NCI-H2171 (cell line): Measurements from ENCODE around the gene FNIP2.
"Not testable (repeated sequence)": the region's sequence is repeated elsewhere in the genome, so short reads cannot be mapped to it uniquely, and the experiment has no call there.

Experiments
- DNase-seq: peaks from one replicate; lab custom pipeline; 2025; lab: John Stamatoyannopoulos, UW

Gene FNIP2

DNA sequence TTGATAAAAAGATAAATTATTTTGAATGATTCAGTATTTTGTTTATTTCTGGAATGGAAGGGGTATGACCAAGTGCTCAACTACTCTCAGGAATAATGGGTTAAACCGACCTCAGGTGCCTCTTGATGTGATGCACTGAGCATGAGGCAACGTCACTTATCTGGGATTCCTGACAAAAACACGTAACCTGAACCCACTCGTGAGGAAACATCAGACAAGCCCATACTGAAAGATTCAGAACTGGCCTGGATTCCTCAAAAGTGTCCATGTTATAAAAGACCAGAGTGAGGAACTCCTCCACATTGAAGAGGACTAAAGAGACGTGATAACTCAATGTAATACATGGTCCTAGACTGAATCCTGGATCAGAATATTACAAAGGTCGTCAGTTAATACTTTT is 144.0 kb downstream of the FNIP2 start:
- DNase-seq, result no peak

DNA sequence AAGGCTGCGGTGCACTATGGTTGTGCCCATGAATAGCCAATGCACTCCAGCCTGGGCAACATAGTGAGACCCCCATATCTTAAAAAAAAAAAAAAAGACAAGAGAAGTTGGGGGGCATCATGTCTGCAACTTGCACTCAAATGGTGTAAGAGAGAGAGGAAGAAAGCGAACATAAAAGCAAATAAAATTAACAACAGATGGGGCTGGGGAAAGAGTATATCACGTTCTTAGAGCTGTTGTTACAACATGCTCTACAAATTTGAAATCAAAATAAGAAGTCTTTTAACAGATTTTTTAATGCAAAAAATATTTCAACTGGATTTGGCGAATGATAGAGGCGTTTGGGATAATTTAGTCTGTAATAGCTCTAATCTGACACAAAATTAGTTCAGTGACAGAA is 144.9 kb downstream of the FNIP2 start:
- DNase-seq, result no peak

DNA sequence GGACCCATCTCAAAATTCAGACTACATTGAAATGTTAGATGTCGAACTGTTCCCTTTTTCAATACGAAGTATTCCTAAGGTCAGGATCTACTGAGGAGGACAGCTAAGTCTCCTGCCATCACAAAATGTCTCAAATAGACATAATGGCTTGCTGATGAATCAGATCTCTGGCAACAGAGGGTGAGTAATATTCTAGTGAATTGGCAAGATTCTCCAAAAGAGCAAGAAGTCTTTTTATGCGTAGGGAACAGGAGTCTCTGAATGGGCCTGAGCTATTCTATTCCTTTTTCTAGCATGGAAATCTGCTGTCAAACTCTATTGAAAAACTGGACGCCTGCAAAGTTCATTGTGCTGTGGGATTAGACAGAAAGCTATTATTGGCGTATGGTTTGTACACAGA is 145.4 kb downstream of the FNIP2 start:
- no peak for DNase-seq

DNA sequence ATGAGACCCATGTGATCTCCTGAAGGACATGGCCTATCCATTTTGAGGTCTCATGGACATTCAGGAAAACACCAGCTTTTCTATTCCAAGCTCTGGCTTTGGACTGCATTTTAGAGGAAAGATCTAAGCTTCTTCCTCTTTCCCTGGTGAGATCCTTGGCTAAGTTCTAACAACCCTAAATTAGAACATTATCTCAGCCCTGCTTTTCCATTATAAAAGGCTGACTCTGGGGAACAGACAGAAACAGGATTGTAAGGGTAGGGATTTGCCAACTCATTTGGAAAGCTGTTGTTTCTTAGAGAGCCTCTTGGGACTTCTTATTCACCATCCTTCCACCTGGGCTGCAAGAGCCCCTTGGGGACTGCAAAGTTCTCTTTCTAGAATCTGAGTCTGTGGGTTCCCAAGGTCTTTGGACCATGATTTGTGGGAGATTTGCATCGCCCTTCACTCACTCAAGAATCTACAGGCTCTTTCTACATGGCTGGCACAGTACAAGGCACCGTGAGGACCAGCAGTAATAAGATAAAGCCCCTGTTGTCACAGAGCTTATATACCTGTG is 146.9 kb downstream of the FNIP2 start:
- DNase-seq, result no peak

DNA sequence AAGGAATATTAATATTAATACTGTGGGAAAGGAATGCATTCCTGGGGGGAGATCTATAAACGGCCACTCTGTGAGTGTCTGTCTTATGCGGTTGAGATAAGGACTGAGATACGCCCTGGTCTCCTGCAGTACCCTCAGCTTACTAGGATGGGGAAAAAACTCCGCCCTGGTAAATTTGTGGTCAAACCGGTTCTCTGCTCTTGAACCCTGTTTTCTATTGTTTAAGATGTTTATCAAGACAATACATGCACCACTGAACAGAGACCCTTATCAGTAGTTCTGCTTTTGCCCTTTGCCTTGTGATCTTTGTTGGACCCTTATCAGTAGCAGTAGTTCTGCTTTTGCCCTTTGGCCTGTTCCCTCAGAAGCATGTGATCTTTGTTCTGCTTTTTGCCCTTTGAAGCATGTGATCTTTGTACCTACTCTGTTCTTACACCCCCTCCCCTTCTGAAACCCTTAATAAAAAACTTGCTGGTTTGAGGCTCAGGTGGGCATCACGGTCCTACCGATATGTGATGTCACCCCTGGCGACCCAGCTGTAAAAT is 151.7 kb downstream of the FNIP2 start:
- not testable (repeated sequence) for DNase-seq

DNA sequence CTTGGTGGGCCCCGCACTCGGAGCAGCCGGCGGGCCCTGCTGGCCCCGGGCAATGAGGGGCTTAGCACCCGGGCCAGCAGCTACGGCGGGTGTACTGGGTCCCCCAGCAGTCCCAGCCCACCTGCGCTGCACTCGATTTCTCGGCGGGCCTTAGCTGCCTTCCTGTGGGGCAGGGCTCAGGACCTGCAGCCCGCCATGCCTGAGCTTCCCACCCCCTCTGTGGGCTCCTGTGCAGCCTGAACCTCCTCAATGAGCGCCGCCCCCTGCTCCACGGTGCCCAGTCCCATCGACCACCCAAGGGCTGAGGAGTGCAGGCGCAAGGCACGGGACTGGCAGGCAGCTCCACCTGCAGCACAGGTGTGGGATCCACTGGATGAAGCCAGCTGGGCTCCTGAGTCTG is 158.9 kb downstream of the FNIP2 start:
- not testable (repeated sequence) for DNase-seq

DNA sequence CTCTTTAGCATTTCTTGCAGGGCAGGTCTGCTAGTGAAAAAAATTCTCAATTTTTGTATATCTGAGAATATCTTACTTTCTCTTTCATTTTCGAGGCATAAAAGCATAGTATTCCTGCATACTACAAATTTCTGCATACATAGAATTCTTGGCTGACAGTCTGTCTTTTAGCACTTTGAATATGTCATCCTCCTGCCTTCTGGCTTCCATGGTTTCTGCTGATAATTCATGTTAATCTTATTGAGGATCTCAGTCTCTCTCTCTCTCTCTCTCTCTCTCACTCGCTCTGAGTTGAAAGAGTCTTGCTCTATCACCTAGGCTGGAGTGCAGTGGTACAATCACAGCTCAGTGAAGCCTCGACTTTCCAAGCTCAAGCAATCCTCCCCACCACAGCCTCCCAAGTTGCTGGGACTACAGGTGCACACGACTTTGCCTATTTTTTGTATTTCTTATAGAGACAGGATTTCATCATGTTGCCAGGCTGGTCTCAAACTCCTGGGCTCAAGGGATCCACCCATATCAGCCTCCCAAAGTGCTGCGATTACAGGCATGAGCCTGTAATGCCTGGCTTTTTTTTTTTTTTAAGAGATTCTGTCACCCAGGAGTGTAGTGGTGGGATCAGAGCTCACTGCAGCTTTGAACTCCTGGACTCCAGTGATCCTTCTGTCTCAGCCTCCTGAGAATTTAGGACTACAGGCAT is 161.3 kb downstream of the FNIP2 start:
- no peak for DNase-seq

DNA sequence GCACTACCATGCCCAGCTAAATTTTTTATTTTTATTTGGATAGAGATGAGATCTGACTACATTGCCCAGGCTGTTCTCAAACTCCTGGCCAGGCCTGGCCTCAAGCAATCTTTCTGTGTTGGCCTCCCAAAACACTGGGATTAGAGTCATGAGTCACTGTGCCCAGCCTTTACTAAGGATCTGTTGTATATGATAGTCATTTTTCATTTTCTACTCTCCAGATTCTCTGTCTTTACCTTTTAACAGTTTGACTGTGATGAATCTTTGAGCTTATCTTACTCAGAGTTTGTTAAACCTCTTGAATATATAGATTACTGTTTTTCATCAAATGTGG is 161.8 kb downstream of the FNIP2 start:
- no peak for DNase-seq

DNA sequence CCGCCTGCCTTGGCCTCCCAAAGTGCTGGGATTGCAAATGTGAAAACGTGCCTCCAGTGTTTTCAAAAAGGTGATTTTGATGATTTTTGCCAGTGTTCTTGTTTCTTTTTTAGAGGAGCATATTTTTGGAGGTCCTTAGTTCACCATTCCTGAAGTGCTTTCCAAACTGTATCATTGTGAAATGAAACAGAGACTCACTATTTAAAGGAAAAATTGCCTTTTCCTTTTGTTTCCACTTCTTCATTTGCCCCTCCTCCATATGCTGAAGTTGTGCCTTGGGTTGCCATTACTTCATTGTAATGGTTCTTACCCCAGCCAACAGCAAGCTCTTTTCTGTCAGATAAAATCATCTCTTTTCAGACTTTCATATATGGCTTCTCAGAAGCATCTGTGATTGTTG is 164.4 kb downstream of the FNIP2 start:
- DNase-seq, result no peak

DNA sequence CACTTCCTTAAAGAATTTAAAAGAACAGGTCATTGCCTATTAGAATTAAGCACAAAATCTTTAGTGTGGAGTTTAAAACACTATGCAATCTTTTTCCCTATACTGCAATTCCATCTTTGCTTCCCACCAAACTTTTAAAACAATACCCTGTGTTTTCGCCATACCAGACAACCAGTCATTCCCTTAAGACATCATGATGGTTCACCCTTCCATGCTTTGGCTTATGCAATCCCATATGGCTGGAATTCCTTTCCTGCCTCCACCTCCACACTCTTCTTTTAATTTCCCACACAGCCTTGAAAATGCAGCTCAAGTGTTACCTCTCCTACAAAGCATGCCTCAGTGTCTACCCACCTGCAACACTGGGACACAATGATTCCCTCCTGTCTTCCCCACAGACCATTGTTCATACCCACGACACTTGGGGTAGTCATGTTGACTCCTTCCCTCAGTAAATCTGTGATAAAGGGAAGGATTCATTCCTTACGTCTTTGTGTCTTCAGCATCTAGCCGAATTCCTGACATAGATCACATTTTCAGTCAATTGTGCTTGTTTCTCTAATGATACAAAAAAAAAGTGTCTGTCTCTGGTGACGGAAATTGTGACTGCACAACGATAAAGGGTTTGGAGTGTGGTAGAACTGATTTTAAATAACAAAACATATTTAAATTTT is 166.3 kb downstream of the FNIP2 start:
- no peak for DNase-seq

DNA sequence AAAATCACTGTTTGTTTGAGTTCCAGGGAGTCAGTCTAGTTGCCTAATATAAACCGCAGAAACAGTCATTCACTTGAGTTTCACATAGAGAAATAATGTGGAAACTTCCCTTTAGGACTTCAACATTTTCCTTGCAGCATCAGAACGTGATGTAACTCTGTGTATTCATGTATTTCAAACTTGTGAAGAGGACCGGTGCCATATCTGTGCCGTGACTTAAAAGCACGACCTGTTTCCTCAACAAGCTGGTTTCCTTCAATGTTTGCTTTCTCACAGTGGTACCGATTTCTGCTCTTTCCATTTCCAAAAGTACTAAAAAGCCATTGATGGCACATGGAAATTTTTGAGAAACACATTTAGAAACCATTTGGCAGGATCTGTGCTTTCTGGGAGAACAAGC is 167.4 kb downstream of the FNIP2 start:
- no peak for DNase-seq

DNA sequence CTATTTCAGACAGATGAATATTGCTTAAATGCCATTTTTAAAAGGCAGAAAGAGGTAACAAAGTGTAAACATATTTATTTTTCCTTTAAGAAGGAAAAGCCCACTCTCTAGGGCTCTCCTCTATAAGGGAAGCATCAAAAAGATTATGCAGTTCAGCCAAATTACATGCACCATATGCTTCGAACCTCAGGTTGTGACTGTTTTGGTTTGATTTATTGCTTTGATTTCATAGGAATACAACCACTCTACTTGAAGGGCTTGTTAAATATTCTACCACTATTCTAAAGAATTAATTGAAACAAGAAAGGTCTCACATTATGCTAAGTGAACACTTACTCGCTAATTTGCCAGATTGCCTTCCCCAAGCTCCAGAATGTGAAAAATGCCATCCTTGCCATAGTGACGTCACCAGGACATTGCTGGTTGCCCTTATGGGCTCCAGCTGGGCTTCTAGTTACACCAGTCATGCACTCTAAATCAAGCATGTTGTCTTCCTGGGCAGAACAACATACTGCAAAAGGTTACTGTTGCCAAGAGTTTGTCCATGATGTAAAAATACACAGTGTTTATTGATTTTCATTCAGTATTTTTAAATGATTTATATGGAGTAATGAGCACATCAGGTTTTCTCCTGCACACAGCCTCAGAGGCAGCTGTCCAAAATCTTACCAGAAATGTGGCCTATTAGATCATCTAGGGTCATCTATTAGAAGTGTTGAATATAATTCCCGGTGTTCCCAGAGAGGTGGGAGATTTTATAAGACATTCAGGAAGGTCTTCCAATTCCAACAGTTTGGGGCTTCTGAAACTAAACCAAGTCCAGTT is 169.6 kb downstream of the FNIP2 start:
- DNase-seq, result peak; percentile 33

DNA sequence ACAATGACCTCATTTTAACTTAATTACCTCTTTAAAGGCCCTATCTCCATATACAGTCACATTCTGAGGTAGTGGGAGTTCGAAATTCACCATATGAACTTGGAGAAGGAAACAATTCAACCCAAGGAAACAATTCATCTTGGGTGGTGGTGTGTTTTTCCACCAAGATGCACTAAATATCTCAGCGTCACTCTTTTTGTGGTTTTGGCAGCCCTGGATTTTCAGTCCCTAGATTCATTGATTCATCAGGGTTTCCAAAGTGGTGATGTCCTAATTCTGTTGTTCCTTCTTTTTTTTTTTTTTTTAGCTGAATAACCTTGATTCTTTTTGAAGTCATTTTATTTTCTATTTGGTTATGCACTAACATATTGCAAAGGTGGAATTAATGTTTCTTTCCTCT is 171.4 kb downstream of the FNIP2 start:
- no peak for DNase-seq

DNA sequence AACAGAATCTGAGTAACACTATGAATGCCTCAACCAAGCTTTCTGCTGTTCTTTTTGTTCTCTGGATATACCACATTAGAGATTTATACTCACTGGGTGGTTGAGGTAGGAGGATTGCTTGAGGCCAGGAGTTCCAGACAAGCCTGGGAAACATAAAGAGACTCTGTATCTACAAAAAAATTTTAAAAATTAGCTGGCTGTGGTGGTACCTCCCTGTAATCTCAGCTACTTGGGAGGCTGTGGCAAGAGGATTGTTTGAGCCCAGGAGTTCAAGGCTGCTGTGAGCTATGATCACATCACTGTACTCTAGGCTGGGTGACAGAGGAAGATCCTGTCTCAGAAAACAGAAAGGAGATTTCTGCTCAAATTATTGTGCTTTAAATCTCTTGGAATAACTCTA is 172.5 kb downstream of the FNIP2 start:
- DNase-seq, result no peak

DNA sequence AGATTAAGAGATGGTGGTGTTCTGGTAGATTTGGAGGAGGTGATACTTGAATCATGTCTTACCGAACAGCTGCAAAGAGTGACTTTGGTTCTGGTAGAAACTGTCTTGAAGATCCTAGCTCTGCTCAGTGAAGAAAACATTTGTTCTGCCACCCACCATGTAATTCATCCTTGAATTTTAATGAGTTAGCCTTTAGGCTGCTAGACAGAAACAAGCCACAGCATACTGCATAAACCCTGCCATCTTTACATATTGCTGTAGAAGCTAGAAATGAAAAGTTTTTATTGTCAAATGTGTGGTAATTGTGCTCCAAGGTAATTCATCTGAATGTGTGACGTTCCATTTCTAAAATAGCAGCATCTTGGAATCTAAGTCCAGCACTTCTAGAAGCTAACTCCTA is 173.1 kb downstream of the FNIP2 start:
- no peak for DNase-seq

DNA sequence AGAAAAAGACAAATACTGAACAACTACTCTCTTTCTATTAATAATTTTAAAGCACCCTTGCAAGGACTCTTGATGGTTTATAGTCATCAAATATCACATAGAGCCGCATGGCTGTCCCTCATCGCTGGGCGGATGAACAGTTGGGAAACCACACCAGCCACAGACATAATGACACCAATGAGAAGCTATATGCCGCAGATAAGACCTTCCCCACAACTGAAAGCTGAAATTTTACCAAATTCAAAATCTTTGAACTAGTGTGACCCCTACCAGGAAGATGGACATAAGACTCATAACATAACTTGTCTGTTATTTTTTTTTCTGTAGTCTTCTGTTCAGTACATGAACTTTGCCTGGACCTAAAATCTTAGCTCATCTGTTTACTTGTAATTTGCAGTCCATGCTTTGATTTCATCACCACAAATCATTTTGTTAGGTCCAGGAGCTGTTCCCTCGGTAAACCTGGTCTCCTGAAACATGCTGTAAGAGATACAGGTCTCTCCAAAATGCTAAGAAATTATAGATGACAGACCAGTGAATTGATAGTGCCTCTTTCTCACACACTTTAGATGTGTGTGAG is 176.8 kb downstream of the FNIP2 start:
- DNase-seq, result no peak

DNA sequence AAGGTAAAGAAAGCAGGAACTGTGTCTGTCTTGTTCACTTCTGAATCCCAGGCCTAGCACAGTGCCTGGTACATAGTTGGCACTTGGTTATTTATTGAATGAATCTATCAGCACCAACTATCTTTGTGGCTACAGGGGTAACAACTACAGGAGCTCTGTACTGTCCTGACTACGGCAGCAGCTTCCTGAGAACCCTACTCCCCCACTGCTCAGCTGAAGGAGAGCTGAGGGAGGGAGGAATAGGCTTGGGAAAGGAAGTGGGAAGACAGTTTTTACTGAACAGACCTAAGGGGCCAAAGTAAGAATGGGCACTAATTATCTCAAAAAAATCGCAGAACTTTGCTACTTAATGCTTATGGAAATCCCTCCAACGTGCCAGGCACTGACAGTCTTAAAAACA is 178.0 kb downstream of the FNIP2 start:
- DNase-seq, result no peak

DNA sequence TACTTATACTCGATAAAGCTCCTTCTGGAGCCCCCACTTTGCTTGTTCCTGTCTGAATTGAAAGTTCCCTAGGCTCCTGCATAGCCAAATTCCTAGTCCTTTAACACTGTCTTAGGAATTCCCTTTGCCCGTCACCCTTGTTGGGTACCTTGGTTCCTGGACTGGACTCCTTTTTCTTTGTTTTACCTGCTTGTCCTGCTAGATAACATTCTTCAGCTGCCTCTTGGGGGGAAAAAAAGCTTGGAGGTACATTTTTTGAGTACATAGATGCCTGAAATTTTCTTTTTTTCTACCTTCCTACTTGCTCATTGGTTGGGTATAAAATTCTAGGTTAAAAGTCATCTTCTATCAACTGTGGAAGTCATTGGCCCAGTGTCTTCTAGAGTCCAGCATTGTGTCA is 179.2 kb downstream of the FNIP2 start:
- DNase-seq, result no peak

DNA sequence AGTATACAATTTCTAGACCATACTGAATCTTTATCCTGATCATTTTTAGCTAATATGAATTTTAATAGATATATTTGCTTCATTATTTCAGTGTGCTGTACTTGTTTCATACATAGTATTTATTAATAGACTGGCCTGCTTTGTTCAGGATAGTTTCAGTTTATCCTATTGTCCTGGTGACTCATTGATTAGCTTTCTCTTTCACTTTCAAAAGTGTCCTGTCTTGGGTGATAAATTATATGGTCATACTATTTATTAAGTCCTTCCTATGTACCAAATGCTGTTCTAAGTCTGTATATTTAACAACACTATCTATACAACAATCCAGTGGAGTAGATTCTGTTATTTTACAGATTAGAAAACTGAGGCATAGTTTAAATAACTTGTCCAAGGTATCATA is 180.3 kb downstream of the FNIP2 start:
- no peak for DNase-seq

DNA sequence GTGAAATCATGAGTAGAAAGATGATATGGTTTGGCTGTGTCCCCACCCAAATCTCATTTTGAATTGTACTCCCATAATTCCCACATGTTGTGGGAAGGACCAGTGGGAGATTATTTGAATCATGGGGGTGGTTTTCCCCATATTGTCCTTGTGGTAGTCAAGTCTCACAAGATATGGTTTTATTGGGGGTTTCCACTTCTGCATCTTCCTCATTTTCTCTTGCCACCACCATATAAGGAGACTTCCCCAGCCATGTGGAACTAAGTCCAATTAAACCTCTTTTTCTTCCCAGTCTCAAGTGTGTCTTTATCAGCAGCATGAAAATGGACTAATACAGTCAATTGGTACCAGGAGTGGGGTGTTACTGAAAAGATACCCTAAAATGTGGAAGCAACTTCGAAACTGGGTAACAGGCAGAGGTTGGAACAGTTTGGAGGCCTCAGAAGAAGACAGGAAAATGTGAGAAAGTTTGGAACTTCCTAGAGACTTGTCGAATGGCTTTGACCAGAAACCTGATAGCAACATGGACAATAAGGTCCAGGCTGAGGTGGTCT is 183.5 kb downstream of the FNIP2 start:
- DNase-seq, result not testable (repeated sequence)

DNA sequence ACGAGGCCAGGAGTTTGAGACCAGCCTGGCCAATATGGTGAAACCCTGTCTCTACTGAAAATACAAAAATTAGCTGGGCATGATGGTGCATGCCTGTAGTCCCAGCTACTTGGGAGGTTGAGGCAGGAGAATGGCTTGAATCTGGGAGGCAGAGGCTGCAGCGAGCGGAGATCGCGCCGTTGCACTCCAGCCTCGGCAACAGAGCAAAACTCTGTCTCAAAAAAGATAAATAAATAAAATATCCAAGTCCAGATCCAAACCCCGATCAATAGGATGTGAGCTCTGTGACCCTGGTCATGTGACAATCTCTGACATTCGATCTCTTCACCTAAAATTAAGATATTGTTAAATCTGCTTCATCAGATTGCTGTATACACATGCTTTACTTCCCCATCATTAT is 187.5 kb downstream of the FNIP2 start:
- not testable (repeated sequence) for DNase-seq

DNA sequence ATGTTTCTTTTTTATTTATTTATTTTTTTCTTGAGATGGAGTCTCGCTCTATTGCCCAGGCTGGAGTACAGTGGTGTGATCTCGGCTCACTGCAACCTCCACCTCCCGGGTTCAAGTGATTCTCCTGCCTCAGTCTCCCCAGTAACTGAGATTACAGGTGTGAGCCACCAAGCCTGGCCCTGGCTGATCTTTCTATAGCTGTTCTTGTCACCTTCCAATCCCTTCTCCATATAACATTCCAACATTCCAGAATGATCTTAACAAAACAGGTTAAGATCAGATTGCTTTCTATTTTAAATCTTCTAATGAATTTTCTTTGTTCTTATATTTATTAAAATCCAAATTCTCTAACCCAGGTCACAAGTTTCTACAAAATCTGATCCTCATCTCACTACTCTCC is 188.1 kb downstream of the FNIP2 start:
- not testable (repeated sequence) for DNase-seq
